ENCODE data around the gene SCFD1.

DNA sequence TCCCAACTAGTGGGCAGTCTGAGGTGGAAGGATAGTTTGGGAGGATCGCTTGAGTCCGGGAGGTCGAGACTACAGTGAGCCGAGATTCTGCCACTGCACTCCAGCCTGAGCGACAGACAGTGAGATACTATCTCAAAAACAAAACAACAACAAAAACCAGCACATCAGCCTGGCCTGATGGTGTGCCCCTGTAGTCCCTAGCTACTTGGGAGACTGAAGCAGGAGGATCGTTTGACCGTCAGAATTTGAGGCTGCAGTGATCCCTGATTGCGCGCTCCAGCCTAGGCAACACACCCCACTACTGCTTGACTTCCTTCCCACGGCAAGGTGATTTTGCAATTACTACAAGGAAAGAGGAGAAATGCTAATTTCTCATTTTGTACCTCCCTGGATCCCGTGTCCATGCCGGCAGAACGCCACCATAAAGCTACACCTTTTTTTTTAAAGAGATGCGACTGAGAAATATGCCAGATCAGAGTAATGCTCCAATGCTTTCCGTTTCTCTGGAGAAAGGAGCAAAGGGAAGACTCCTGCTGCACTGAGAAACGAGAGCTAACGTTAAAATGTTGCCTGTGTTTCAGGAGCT, 672 bp upstream of the SCFD1 start:
- no peak for TF ChIP-seq POLR2A (IDR thresholded peaks at IDR 0.05)
- TF ChIP-seq, protein P1, sequence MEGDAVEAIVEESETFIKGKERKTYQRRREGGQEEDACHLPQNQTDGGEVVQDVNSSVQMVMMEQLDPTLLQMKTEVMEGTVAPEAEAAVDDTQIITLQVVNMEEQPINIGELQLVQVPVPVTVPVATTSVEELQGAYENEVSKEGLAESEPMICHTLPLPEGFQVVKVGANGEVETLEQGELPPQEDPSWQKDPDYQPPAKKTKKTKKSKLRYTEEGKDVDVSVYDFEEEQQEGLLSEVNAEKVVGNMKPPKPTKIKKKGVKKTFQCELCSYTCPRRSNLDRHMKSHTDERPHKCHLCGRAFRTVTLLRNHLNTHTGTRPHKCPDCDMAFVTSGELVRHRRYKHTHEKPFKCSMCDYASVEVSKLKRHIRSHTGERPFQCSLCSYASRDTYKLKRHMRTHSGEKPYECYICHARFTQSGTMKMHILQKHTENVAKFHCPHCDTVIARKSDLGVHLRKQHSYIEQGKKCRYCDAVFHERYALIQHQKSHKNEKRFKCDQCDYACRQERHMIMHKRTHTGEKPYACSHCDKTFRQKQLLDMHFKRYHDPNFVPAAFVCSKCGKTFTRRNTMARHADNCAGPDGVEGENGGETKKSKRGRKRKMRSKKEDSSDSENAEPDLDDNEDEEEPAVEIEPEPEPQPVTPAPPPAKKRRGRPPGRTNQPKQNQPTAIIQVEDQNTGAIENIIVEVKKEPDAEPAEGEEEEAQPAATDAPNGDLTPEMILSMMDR (IDR thresholded peaks at IDR 0.05 in 8 of 11, conservative IDR thresholded peaks at IDR 0.05 in 3 of 11) = no peak

Data from spleen (tissue), 7 donors.